Keratinocyte (primary cell): ENCODE measurements around the gene HMCN1. TPM values are rescaled to one million over a fixed set of nuclear protein-coding genes. Genes with fewer than 3 reads are reported as not detected.

Experiments
- DNase-seq: peaks from one replicate; pipeline ENCODE4 v3.0.0-alpha.2; 2011; ENCODE audit warnings: low read depth, missing footprints, low spot score
- FAIRE-seq: peaks from 2 replicates; lab custom pipeline; 2011; peaks lifted over from hg19 to GRCh38; lab: Jason Lieb, UNC
- H2AFZ ChIP-seq: 2 replicates; pipeline ENCODE4 v1.6.0; 2012; ENCODE audit warnings: low read length, control low read depth, inconsistent platforms; ENCODE audit not compliant: control insufficient read depth
- H3K27ac ChIP-seq: 2 replicates; pipeline ENCODE4 v1.5.1; 2011; ENCODE audit warnings: low read length; ENCODE audit not compliant: control insufficient read depth, insufficient read depth
- H3K27me3 ChIP-seq: 3 replicates; pipeline ENCODE4 v1.6.0; 2011; ENCODE audit warnings: low read length; ENCODE audit not compliant: control insufficient read depth, insufficient read depth; ENCODE audit errors: extremely low read depth
- H3K36me3 ChIP-seq, 2 experiments: 2 replicates in 1 of 2; 3 replicates in 1 of 2; pipeline ENCODE4 v1.5.1; 2011; ENCODE audit warnings: low read length in 2 of 2, mild to moderate bottlenecking in 1 of 2; ENCODE audit not compliant: control insufficient read depth in 2 of 2, insufficient read depth in 2 of 2; ENCODE audit errors: extremely low read depth in 1 of 2
- H3K4me1 ChIP-seq: 3 replicates; pipeline ENCODE4 v1.5.1; 2011; ENCODE audit warnings: low read length; ENCODE audit not compliant: control insufficient read depth, insufficient read depth; ENCODE audit errors: extremely low read depth
- H3K4me2 ChIP-seq: 3 replicates; pipeline ENCODE4 v1.6.0; 2011; ENCODE audit warnings: low read depth, low read length; ENCODE audit not compliant: control insufficient read depth, insufficient read depth; ENCODE audit errors: extremely low read depth
- H3K4me3 ChIP-seq, 3 experiments: fragments of 200-600 bp in 1 of 3; sonication (generic) in 1 of 3; 2 replicates in 2 of 3; 3 replicates in 1 of 3; pipeline ENCODE4 v1.5.1; 2011 to 2016; ENCODE audit warnings: low read length in 3 of 3, mild to moderate bottlenecking in 3 of 3, control low read depth in 2 of 3, inconsistent platforms in 1 of 3, low read depth in 1 of 3, mixed read lengths in 1 of 3, mixed run types in 1 of 3, moderate library complexity in 1 of 3; ENCODE audit not compliant: control insufficient read depth in 2 of 3, insufficient read depth in 2 of 3; ENCODE audit errors: extremely low read depth in 1 of 3
- H3K79me2 ChIP-seq: 2 replicates; pipeline ENCODE4 v1.6.0; 2012; ENCODE audit warnings: low read length; ENCODE audit not compliant: control insufficient read depth, insufficient read depth
- H3K9ac ChIP-seq: 3 replicates; pipeline ENCODE4 v1.6.0; 2011; ENCODE audit warnings: low read length; ENCODE audit not compliant: control insufficient read depth, insufficient read depth; ENCODE audit errors: extremely low read depth
- H3K9me1 ChIP-seq: 3 replicates; pipeline ENCODE4 v1.6.0; 2011; ENCODE audit warnings: low read length; ENCODE audit not compliant: control insufficient read depth, insufficient read depth; ENCODE audit errors: extremely low read depth
- H3K9me3 ChIP-seq: 2 replicates; pipeline ENCODE4 v1.5.1; 2012; ENCODE audit warnings: low read depth, low read length; ENCODE audit not compliant: control insufficient read depth
- H4K20me1 ChIP-seq: 3 replicates; pipeline ENCODE4 v1.6.0; 2011; ENCODE audit warnings: low read length; ENCODE audit not compliant: control insufficient read depth, insufficient read depth; ENCODE audit errors: extremely low read depth
- CTCF ChIP-seq, 3 experiments: IDR thresholded peaks in 1 of 3; conservative IDR thresholded peaks in 1 of 3; optimal IDR thresholded peaks in 1 of 3; 2 replicates in 2 of 3; 3 replicates in 1 of 3; pipeline versions ENCODE3 to v1.5.1; 2011; ENCODE audit warnings: low read length in 3 of 3, mild to moderate bottlenecking in 3 of 3, moderate library complexity in 2 of 3, control low read depth in 1 of 3, inconsistent platforms in 1 of 3; ENCODE audit not compliant: insufficient read depth in 2 of 3; ENCODE audit errors: extremely low read depth in 1 of 3
- EZH2 ChIP-seq: IDR thresholded peaks from one replicate; pipeline ENCODE4 v1.6.1; 2012; ENCODE audit warnings: inconsistent platforms, mild to moderate bottlenecking, low read length, moderate library complexity
- dilution Hi-C: fragments of 300-500 bp; cut with MboI; formaldehyde crosslinking; loops from one replicate; pipeline ENCODE4 v1.7.0; 2020; ENCODE audit warnings: low sequenced_read_pairs; ENCODE audit not compliant: extremely low pct_ligation_motif_present
- polyA plus RNA-seq, 5 experiments: library from polyadenylated mRNA; depleted of rRNA in 3 of 5; stranded (reverse) in 3 of 5; stranded (forward) in 1 of 5; unstranded in 1 of 5; fragments of >200 nt; gene quantifications; 1 replicate in 1 of 5; 2 replicates in 3 of 5; 3 replicates in 1 of 5; pipeline versions ENCODE4 v1.2.1 to v1.2.3, GENCODE V29; 2011 to 2012; ENCODE audit warnings: missing spikeins in 2 of 5, low read depth in 1 of 5, low replicate concordance in 1 of 5

The HMCN1 gene
- polyA plus RNA-seq, 1 donor (not counting 4 experiments of a cell fraction or from before 2014, with no cell fraction given): 1.8 TPM

GRCh38 chr1:185720633-185721272 lies 13.4 kb upstream of the HMCN1 start:
- H3K9me1 ChIP-seq: no peaks in the 10 kb centered on the region
- no peak overlapping the region for H3K9ac ChIP-seq
- no peak for TF ChIP-seq EZH2
- peak in 2 of 3 experiments; percentile 35 to 48 for TF ChIP-seq CTCF (optimal IDR thresholded peaks at IDR 0.05 in 1 of 3, IDR thresholded peaks at IDR 0.05 in 1 of 3, conservative IDR thresholded peaks at IDR 0.05 in 1 of 3; ENCODE audit: extremely low read depth in 1 of 3, insufficient read depth in 2 of 3, low read length in 3 of 3)
- H3K4me2 ChIP-seq: no peak overlapping the region
- no peaks in the 10 kb centered on the region for H3K36me3 ChIP-seq
- H3K27ac ChIP-seq: no peak overlapping the region
- no peaks in the 10 kb centered on the region for H3K27me3 ChIP-seq
- no peak overlapping the region for H3K4me3 ChIP-seq
- no peaks in the 10 kb centered on the region for H3K9me3 ChIP-seq
- H4K20me1 ChIP-seq: no peaks in the 10 kb centered on the region
- peaks cover 25% of the 10 kb centered on the region for H3K4me1 ChIP-seq
- DNase-seq: no peak
- no peak for FAIRE-seq
- no peaks in the 10 kb centered on the region for H3K79me2 ChIP-seq
- H2AFZ ChIP-seq: no peak overlapping the region
- dilution Hi-C loops: no loop called here

GRCh38 chr1:185721553-185721952 lies 12.6 kb upstream of the HMCN1 start:
- no peaks in the 10 kb centered on the region for H3K9me1 ChIP-seq
- H2AFZ ChIP-seq: no peak overlapping the region
- H3K9ac ChIP-seq: no peak overlapping the region
- no peaks in the 10 kb centered on the region for H3K27me3 ChIP-seq
- H3K36me3 ChIP-seq: no peaks in the 10 kb centered on the region
- H3K4me2 ChIP-seq: no peak overlapping the region
- no peaks in the 10 kb centered on the region for H3K9me3 ChIP-seq
- no peak overlapping the region for H3K4me3 ChIP-seq
- H4K20me1 ChIP-seq: no peaks in the 10 kb centered on the region
- H3K79me2 ChIP-seq: no peaks in the 10 kb centered on the region
- TF ChIP-seq EZH2 (no peak), CTCF (optimal IDR thresholded peaks at IDR 0.05 in 1 of 3, IDR thresholded peaks at IDR 0.05 in 1 of 3, conservative IDR thresholded peaks at IDR 0.05 in 1 of 3; ENCODE audit: extremely low read depth in 1 of 3, insufficient read depth in 2 of 3, low read length in 3 of 3) (no peak)
- DNase-seq (no peak), FAIRE-seq (no peak)
- H3K27ac ChIP-seq: no peak overlapping the region
- peaks cover 25% of the 10 kb centered on the region for H3K4me1 ChIP-seq
- dilution Hi-C loops: no loop called here
